Neural crest cell (in vitro differentiated cells): Measurements from ENCODE around the gene PNPLA2. TPM values are rescaled to one million over a fixed set of nuclear protein-coding genes. Genes with fewer than 3 reads are reported as not detected.
A peak's percentile ranks its signal among the peaks of the same experiment; 100 is the strongest.

Source experiments
- DNase-seq: peaks from one replicate; pipeline ENCODE4 v3.0.0; 2021; ENCODE audit warnings: low read depth, mixed read lengths, low spot score
- H3K27ac Mint-ChIP-seq: one replicate; pipeline ENCODE4 v1.8.0; 2021; ENCODE audit warnings: mild to moderate bottlenecking, mixed read lengths; ENCODE audit not compliant: unreplicated experiment
- H3K27me3 Mint-ChIP-seq: 2 replicates; pipeline ENCODE4 v1.8.0; 2021; ENCODE audit warnings: low read depth, mild to moderate bottlenecking, mixed read lengths
- H3K36me3 Mint-ChIP-seq: 2 replicates; pipeline ENCODE4 v1.8.0; 2021; ENCODE audit warnings: low read depth, mild to moderate bottlenecking, mixed read lengths
- H3K4me1 Mint-ChIP-seq: 2 replicates; pipeline ENCODE4 v1.8.0; 2021; ENCODE audit warnings: mixed read lengths
- H3K4me3 Mint-ChIP-seq: one replicate; pipeline ENCODE4 v1.8.0; 2021; ENCODE audit warnings: mild to moderate bottlenecking, mixed read lengths
- H3K9me3 Mint-ChIP-seq: 2 replicates; pipeline ENCODE4 v1.8.0; 2021; ENCODE audit warnings: mixed read lengths
- CTCF ChIP-seq: fragments of 200-600 bp; sonication (generic); conservative IDR thresholded peaks from 2 replicates; pipeline ENCODE4 v1.5.0; 2021; ENCODE audit warnings: antibody characterized with exemption, mild to moderate bottlenecking
- total RNA-seq: library from RNA; stranded (reverse); gene quantifications from 2 replicates; pipeline ENCODE4 v1.2.1, GENCODE V29; 2021

Gene PNPLA2
- total RNA-seq, 1 donor from 2014 or later, result 34.5 TPM

GRCh38 chr11:849104-849824 lies 30.6 kb downstream of the PNPLA2 start:
- no peaks in the 10 kb centered on the region for H3K36me3 Mint-ChIP-seq
- DNase-seq, result peak; percentile 71
- no peak for TF ChIP-seq CTCF
- peaks cover 24% of the 10 kb centered on the region for H3K27me3 Mint-ChIP-seq
- no peak overlapping the region for H3K27ac Mint-ChIP-seq
- no peak overlapping the region for H3K4me3 Mint-ChIP-seq
- H3K4me1 Mint-ChIP-seq, result peaks cover 6% of the 10 kb centered on the region
- no peaks in the 10 kb centered on the region for H3K9me3 Mint-ChIP-seq

GRCh38 chr11:849951-850774 lies 31.4 kb downstream of the PNPLA2 start:
- H3K9me3 Mint-ChIP-seq, result no peaks in the 10 kb centered on the region
- DNase-seq, result no peak

GRCh38 chr11:850775-851763 lies 32.4 kb downstream of the PNPLA2 start:
- peak overlapping the region; percentile 72 for H3K4me3 Mint-ChIP-seq
- no peaks in the 10 kb centered on the region for H3K36me3 Mint-ChIP-seq
- peaks cover 5% of the 10 kb centered on the region for H3K4me1 Mint-ChIP-seq
- peaks cover 24% of the 10 kb centered on the region for H3K27me3 Mint-ChIP-seq
- no peak for TF ChIP-seq CTCF
- no peak overlapping the region for H3K27ac Mint-ChIP-seq
- DNase-seq, result no peak
- no peaks in the 10 kb centered on the region for H3K9me3 Mint-ChIP-seq

More at GRCh38 chr11:849951-850774, 31.4 kb downstream of the PNPLA2 start:
- H3K4me3 Mint-ChIP-seq, result peak overlapping the region; percentile 65
- H3K4me1 Mint-ChIP-seq, result peaks cover 5% of the 10 kb centered on the region
- H3K36me3 Mint-ChIP-seq, result no peaks in the 10 kb centered on the region
- H3K27ac Mint-ChIP-seq, result no peak overlapping the region
- peaks cover 23% of the 10 kb centered on the region for H3K27me3 Mint-ChIP-seq
- TF ChIP-seq CTCF, result no peak

GRCh38 chr11:852762-853161 lies 34.0 kb downstream of the PNPLA2 start:
- Mint-ChIP-seq H3K27me3 (peaks cover 25% of the 10 kb centered on the region), H3K36me3 (no peaks in the 10 kb centered on the region), H3K27ac (no peak overlapping the region), H3K4me3 (no peak overlapping the region), H3K4me1 (peaks cover 5% of the 10 kb centered on the region), H3K9me3 (no peaks in the 10 kb centered on the region)
- TF ChIP-seq CTCF, result no peak
- DNase-seq, result no peak
